ENCODE results near the gene SNRNP200. TPM values are rescaled to one million over a fixed set of nuclear protein-coding genes. Genes with fewer than 3 reads are reported as not detected.
"Not testable (repeated sequence)": the region's sequence is repeated elsewhere in the genome, so short reads cannot be mapped to it uniquely, and the experiment has no call there.

The SNRNP200 gene
- total RNA-seq, 1 experiment from 2014 or later: 86.3 TPM

GRCh38 chr2:96325041-96325883 lies 19.9 kb upstream of the SNRNP200 start, which contains the start of gene ITPRIPL1:
Gene ITPRIPL1, plus strand, starts transcription at chr2:96325317. Its CDS starts 523 bp downstream, at chr2:96325840.
- no peak for DNase-seq (ENCODE audit: low spot score)

GRCh38 chr2:96324721-96325040 lies 19.3 kb upstream of the SNRNP200 start:
- no peak for DNase-seq (ENCODE audit: low spot score)

- DNase-seq (ENCODE audit: low spot score): no peak
These were observed 18.5 kb upstream of the SNRNP200 start for GRCh38 chr2:96323849-96324248.

GRCh38 chr2:96320728-96321622 lies 15.6 kb upstream of the SNRNP200 start:
- peak; percentile 18 for DNase-seq (ENCODE audit: low spot score)

GRCh38 chr2:96320326-96320725 lies 15.0 kb upstream of the SNRNP200 start:
- DNase-seq (ENCODE audit: low spot score): no peak

GRCh38 chr2:96319396-96319795 lies 14.1 kb upstream of the SNRNP200 start:
- no peak for DNase-seq (ENCODE audit: low spot score)

- no peak for DNase-seq (ENCODE audit: low spot score)
These were observed 13.4 kb upstream of the SNRNP200 start for GRCh38 chr2:96318723-96319122.

GRCh38 chr2:96317584-96317997 lies 12.2 kb upstream of the SNRNP200 start:
- DNase-seq (ENCODE audit: low spot score): no peak

GRCh38 chr2:96316999-96317398 lies 11.7 kb upstream of the SNRNP200 start:
- no peak for DNase-seq (ENCODE audit: low spot score)

- no peak for DNase-seq (ENCODE audit: low spot score)
These were observed 10.2 kb upstream of the SNRNP200 start for GRCh38 chr2:96315400-96316071.

GRCh38 chr2:96315005-96315399 lies 9.7 kb upstream of the SNRNP200 start:
- no peak for DNase-seq (ENCODE audit: low spot score)

- DNase-seq (ENCODE audit: low spot score): no peak
These were observed 2.9 kb upstream of the SNRNP200 start for GRCh38 chr2:96308248-96308647.

GRCh38 chr2:96306370-96306769 lies 1.0 kb upstream of the SNRNP200 start:
- no peak for DNase-seq (ENCODE audit: low spot score)

- DNase-seq (ENCODE audit: low spot score): no peak
These were observed 598 bp upstream of the SNRNP200 start for GRCh38 chr2:96305979-96306308.

GRCh38 chr2:96304606-96305005 lies 740 bp downstream of the SNRNP200 start:
- DNase-seq (ENCODE audit: low spot score): no peak

- DNase-seq (ENCODE audit: low spot score): no peak
These were observed 3.5 kb downstream of the SNRNP200 start for GRCh38 chr2:96301865-96302264.

- DNase-seq (ENCODE audit: low spot score): no peak
These were observed 8.4 kb downstream of the SNRNP200 start for GRCh38 chr2:96296925-96297324.

GRCh38 chr2:96294271-96294670 lies 11.1 kb downstream of the SNRNP200 start:
- not testable (repeated sequence) for DNase-seq (ENCODE audit: low spot score)

GRCh38 chr2:96291751-96292150 lies 13.6 kb downstream of the SNRNP200 start:
- no peak for DNase-seq (ENCODE audit: low spot score)

- DNase-seq (ENCODE audit: low spot score): no peak
These were observed 18.0 kb downstream of the SNRNP200 start for GRCh38 chr2:96287273-96287856.

GRCh38 chr2:96276787-96277499 lies 28.4 kb downstream of the SNRNP200 start:
- no peak for DNase-seq (ENCODE audit: low spot score)
